Measurements from ENCODE around the gene CCDC172. TPM values are rescaled to one million over a fixed set of nuclear protein-coding genes. Genes with fewer than 3 reads are reported as not detected.

Gene CCDC172
- total and polyA plus RNA-seq, 2 experiments from 2014 or later: 4.6 to 17.6 TPM

DNA sequence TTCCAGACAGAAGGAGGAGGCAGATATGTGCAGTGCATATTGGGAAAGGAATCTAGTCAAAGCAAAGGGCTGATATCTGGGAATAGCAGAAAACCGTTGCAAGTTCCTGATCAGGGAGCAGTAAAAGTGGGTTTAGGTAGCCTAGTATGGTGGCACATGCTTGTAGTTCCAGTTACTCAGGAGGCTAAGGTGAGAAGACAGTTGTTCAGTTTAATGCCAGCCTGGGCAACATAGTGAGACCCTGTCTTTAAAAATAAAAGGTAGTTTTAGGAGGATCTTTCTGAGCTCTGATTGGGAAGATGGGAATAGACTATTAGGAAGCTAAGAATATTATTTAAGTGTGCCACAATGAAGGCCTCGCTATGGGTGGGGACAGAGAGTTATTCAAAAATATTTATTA, 1.7 kb downstream of the CCDC172 start:
- peak overlapping the region; percentile 29 for H3K4me3 ChIP-seq
- H4K20me1 ChIP-seq (replicated peaks; ENCODE audit: insufficient read depth): no peaks in the 10 kb centered on the region
- H3K27me3 ChIP-seq (ENCODE audit: insufficient read depth): no peaks in the 10 kb centered on the region
- H3K4me2 ChIP-seq: peak overlapping the region; percentile 55
- TF ChIP-seq, protein P1, sequence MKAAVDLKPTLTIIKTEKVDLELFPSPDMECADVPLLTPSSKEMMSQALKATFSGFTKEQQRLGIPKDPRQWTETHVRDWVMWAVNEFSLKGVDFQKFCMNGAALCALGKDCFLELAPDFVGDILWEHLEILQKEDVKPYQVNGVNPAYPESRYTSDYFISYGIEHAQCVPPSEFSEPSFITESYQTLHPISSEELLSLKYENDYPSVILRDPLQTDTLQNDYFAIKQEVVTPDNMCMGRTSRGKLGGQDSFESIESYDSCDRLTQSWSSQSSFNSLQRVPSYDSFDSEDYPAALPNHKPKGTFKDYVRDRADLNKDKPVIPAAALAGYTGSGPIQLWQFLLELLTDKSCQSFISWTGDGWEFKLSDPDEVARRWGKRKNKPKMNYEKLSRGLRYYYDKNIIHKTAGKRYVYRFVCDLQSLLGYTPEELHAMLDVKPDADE (IDR thresholded peaks at IDR 0.05): no peak
- TF ChIP-seq ZNF331 (CRISPR knock-in tag; IDR thresholded peaks at IDR 0.05; ENCODE audit: low read depth): no peak
- TF ChIP-seq JUNB (IDR thresholded peaks at IDR 0.05; ENCODE audit: unreplicated experiment): no peak
- no peak for TF ChIP-seq POLR2AphosphoS5 (IDR thresholded peaks at IDR 0.05; ENCODE audit: low read depth)
- TF ChIP-seq NANOG (IDR thresholded peaks at IDR 0.05; ENCODE audit: borderline replicate concordance): no peak
- no peak for TF ChIP-seq CTCF (conservative IDR thresholded peaks at IDR 0.05; ENCODE audit: low read depth in 2 of 2)
- TF ChIP-seq ZNF462 (CRISPR knock-in tag; IDR thresholded peaks at IDR 0.05): no peak
- no peak for TF ChIP-seq STAT1 (IDR thresholded peaks at IDR 0.05; ENCODE audit: unreplicated experiment)
- TF ChIP-seq, protein P2, sequence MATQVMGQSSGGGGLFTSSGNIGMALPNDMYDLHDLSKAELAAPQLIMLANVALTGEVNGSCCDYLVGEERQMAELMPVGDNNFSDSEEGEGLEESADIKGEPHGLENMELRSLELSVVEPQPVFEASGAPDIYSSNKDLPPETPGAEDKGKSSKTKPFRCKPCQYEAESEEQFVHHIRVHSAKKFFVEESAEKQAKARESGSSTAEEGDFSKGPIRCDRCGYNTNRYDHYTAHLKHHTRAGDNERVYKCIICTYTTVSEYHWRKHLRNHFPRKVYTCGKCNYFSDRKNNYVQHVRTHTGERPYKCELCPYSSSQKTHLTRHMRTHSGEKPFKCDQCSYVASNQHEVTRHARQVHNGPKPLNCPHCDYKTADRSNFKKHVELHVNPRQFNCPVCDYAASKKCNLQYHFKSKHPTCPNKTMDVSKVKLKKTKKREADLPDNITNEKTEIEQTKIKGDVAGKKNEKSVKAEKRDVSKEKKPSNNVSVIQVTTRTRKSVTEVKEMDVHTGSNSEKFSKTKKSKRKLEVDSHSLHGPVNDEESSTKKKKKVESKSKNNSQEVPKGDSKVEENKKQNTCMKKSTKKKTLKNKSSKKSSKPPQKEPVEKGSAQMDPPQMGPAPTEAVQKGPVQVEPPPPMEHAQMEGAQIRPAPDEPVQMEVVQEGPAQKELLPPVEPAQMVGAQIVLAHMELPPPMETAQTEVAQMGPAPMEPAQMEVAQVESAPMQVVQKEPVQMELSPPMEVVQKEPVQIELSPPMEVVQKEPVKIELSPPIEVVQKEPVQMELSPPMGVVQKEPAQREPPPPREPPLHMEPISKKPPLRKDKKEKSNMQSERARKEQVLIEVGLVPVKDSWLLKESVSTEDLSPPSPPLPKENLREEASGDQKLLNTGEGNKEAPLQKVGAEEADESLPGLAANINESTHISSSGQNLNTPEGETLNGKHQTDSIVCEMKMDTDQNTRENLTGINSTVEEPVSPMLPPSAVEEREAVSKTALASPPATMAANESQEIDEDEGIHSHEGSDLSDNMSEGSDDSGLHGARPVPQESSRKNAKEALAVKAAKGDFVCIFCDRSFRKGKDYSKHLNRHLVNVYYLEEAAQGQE (IDR thresholded peaks at IDR 0.05; ENCODE audit: unreplicated experiment): no peak
- TF ChIP-seq CREB1 (CRISPR knock-in tag; IDR thresholded peaks at IDR 0.05; ENCODE audit: low read depth): no peak
- no peak for TF ChIP-seq ZNF114 (CRISPR knock-in tag; IDR thresholded peaks at IDR 0.05)
- TF ChIP-seq EZH2 (IDR thresholded peaks at IDR 0.05; ENCODE audit: low read depth, unreplicated experiment): no peak
- TF ChIP-seq EZH2phosphoT487 (IDR thresholded peaks at IDR 0.05; ENCODE audit: unreplicated experiment): no peak
- Mint-ChIP-seq H3K4me3 (peak overlapping the region; percentile 60), H3K27me3 (ENCODE audit: insufficient read depth, low read depth, poor library complexity) (peaks cover 4% of the 10 kb centered on the region), H3K4me1 (peaks cover 32% of the 10 kb centered on the region), H3K36me3 (ENCODE audit: low read depth) (no peaks in the 10 kb centered on the region), H3K9me3 (no peaks in the 10 kb centered on the region; the same call in 2 of the 3 replicates), H3K27ac (no peak overlapping the region)
- DNase-seq (ENCODE audit: low spot score): no peak
- no peak overlapping the region for H2AFZ ChIP-seq
- H3F3A ChIP-seq (replicated peaks; ENCODE audit: low read depth): 0 out of 2 replicates have a peak, but pooled peaks cover 4% of the 10 kb centered on the region
- no peak for ATAC-seq
- H3K4me1 ChIP-seq (ENCODE audit: insufficient read depth): peaks cover 34% of the 10 kb centered on the region
- H3K9me2 ChIP-seq (ENCODE audit: insufficient read depth): no peaks in the 10 kb centered on the region
- H3K27ac ChIP-seq (ENCODE audit: low read depth): peak overlapping the region; percentile 33
- no peaks in the 10 kb centered on the region for H3K36me3 ChIP-seq (ENCODE audit: insufficient read depth)
- 0 out of 2 replicates have a peak, but pooled peaks cover 6% of the 10 kb centered on the region for H3K79me2 ChIP-seq (replicated peaks; ENCODE audit: insufficient read depth)

Data from GM23338 (cell line).